GM19193 (cell line): Measurements from ENCODE around the gene MTFR2.

Source experiments
- POLR2A ChIP-seq: IDR thresholded peaks from 4 replicates; pipeline ENCODE4 v1.6.1; 2011; ENCODE audit not compliant: insufficient read depth, insufficient read length; ENCODE audit errors: extremely low read depth

The MTFR2 gene

GRCh38 chr6:136212608-136213007, 37.5 kb downstream of the MTFR2 start:
- TF ChIP-seq POLR2A, result no peak

DNA sequence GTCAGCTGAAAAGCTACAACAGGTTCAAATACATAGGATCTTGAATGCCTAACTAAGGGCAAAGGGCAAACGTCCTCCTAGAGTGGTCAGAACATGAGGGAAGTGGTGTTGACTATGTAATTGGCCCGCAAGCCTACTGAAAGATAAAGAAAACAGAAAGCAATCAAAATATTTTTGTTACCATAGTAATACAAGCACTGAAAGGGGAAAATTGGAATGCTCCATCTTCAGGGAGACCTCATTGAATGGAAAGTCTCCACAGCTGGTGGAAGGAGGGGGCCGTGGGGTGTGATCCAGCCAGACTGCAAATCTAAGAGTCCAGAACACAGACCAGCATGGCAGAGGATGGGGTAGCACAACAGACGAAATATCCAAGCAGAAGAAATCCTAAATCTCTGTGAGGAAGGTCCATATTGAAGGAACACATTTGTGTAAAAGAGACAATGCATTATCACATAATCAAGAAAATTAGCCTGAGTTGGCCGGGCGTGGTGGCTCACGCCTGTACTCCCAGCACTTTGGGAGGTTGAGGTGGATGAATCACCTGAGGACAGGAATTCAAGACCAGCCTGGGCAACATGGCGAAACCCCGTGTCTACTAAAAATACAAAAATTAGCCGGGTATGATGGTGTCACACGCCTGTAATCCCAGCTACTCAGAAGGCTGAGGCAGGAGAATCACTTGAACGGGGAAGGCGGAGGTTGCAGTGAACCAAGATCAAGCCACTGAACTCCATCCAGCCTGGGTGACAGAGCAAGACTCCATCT, 39.5 kb downstream of the MTFR2 start:
- TF ChIP-seq POLR2A, result no peak

DNA sequence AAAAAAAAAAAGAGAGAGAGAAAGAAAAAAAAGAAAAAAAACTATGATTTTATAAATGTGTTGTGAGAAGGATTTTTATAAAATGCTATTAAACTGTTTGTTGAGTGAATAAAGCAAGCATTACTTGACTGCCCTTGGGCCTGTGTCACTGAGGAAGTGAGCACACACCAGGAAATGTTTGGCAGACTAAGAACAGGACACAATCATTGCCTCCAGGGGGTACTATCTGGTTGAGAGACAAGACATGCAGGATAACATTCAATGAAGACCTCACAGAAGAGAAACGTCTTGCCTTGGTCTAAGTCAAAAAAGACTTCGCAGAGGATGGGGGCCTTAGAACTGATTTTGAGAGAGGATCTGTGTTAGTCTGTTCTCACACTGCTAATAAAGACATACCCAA, 40.6 kb downstream of the MTFR2 start:
- no peak for TF ChIP-seq POLR2A

DNA sequence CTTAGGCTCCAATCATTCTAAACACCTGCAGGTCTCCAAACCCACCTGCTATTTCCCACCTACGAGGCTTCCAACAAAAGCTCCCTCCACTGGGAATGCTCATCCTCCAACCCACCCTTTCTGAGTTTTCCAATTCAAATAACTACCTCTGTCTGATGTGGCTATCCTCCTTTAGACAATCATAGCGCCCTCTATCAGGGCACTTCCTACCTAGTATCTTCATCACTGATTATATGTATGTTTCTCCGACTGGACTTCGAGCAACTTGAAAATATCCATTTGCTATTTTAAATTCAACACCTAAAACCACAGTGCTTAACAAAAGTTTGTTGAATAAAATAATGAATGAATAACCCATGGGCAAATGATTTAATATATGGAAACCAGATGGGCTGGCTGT, 41.3 kb downstream of the MTFR2 start:
- TF ChIP-seq POLR2A, result no peak

DNA sequence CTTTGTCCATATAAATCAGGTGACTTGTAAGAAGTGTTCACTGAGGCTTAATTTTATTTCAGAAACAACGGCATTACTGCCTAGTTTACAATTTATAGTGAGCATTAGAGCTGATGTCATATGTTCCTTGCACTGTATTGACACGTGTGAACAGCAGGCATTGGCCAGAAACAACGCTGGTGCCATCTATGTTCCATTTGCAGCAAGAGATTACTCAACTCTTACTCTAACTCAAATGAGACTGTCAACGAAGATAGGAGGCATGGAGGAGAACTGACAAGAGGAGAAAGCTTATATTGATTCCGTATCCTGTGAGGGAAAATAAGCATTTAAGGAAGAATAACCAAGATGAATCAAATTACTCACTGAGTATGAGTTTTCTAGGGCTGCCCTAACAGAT, 48.4 kb downstream of the MTFR2 start:
- TF ChIP-seq POLR2A, result no peak

GRCh38 chr6:136192902-136193301, 57.2 kb downstream of the MTFR2 start:
- no peak for TF ChIP-seq POLR2A

- no peak for TF ChIP-seq POLR2A
These were observed 58.4 kb downstream of the MTFR2 start for GRCh38 chr6:136191606-136192312.

- no peak for TF ChIP-seq POLR2A
These were observed 61.0 kb downstream of the MTFR2 start for GRCh38 chr6:136189104-136189503.

GRCh38 chr6:136188486-136188885, 61.6 kb downstream of the MTFR2 start:
- no peak for TF ChIP-seq POLR2A

DNA sequence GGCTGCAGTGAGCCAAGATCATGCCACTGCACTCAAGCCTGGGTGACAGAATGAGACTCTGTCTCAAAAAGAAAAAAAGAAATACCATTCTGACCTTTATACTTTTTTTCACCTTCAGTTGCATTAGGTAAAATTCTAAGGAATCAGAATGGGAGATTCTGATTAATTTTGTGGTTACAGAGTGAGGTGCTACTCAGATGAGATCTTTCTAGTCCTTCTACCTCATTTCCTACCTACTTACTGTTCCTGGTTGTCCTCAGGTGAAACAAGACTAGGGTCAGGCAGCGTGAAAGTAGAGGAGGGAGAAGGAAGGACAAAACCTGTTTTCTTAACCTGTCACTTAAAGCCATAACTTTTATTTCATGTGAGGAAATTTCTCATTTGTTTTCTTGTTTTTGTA, 63.7 kb downstream of the MTFR2 start:
- TF ChIP-seq POLR2A, result no peak

DNA sequence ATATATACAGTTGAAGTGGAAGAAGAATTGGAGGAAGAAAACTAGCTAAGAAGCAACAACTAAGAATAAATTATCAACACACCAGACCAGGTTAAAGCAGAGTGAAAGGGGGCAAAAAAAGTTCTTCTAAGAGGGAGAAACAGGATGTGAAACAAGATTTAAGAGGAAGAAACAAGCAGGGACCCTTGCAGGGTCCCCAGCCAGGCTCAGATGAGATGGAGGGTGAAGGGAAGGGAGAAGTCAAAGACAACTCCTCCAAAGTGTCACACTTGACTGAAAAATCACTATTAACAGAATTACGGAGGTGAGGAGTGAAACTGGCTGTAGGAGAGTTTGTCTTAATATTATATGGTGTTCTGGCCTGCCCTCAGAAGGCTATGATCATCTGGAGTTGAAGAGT, 65.4 kb downstream of the MTFR2 start:
- no peak for TF ChIP-seq POLR2A

DNA sequence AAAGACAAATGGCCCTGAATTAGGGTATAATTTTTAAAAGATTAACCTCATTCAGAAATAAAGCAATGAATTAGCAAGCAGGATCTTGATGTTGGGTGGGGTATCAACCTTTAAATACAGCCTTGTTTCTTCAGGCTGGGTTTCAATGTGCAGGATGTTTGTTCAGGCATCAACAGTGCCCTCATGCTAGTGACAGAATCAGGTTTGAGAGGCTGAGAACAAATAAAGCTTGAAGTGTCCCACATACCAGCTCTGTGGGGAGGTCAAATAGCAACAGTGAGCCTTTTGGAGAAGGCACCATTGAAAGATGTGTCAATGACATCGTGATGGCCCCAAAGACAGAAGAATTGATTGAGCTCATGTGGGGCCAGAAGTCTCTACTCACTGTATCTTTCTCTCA, 68.2 kb downstream of the MTFR2 start:
- TF ChIP-seq POLR2A, result no peak

GRCh38 chr6:136181512-136181833, 68.6 kb downstream of the MTFR2 start:
- no peak for TF ChIP-seq POLR2A
